Mesothelial cell of epicardium (in vitro differentiated cells): ENCODE data around the gene WDR43. TPM values are rescaled to one million over a fixed set of nuclear protein-coding genes. Genes with fewer than 3 reads are reported as not detected.

ENCODE experiments used
- DNase-seq, 2 experiments: peaks; one replicate each; pipeline ENCODE4 v3.0.0; 2021; ENCODE audit warnings: low spot score in 2 of 2; ENCODE audit not compliant: unreplicated experiment in 2 of 2
- H3K27ac Mint-ChIP-seq: 2 replicates; pipeline ENCODE4 v1.8.0; 2021; ENCODE audit warnings: mixed read lengths
- H3K27me3 Mint-ChIP-seq: 2 replicates; pipeline ENCODE4 v1.8.0; 2021; ENCODE audit warnings: low read depth, mixed read lengths
- H3K36me3 Mint-ChIP-seq: 2 replicates; pipeline ENCODE4 v1.8.0; 2021; ENCODE audit warnings: mixed read lengths
- H3K4me1 Mint-ChIP-seq: 2 replicates; pipeline ENCODE4 v1.8.0; 2021; ENCODE audit warnings: mixed read lengths
- H3K4me3 Mint-ChIP-seq: 2 replicates; pipeline ENCODE4 v1.8.0; 2021; ENCODE audit warnings: mild to moderate bottlenecking, moderate library complexity, mixed read lengths
- H3K9me3 Mint-ChIP-seq: 2 replicates; pipeline ENCODE4 v1.8.0; 2021; ENCODE audit warnings: mixed read lengths
- total RNA-seq: library from RNA; stranded (reverse); gene quantifications from 3 replicates; pipeline ENCODE4 v1.2.1, GENCODE V29; 2021
- TF ChIP-seq, protein P1 (sequence below): fragments of 200-600 bp; sonication (generic); IDR thresholded peaks from one replicate; pipeline ENCODE4 v1.5.0; 2021; ENCODE audit warnings: antibody characterized with exemption; ENCODE audit not compliant: unreplicated experiment

The WDR43 gene
- total RNA-seq, 1 donor from 2014 or later, result 65.3 TPM

DNA sequence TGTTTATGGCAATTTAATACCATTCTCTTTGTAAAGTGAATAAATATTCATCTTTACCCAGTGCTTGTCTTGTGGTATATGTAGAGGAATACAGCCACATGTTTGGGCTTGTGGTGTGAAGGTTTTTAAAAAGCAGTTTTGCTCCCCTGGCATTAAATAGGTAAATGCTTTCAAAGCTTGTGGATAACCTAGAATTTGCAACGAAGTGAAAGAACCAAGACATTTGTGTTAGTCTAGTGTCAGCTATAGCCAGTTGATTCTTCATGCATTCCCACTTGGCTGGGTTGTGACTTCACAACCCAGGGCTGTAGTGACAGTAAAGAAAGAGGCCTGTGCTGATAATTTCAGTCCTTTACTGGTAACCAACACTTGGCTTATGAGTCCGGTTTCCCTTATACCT, 53.7 kb downstream of the WDR43 start:
- Mint-ChIP-seq H3K27me3 (no peaks in the 10 kb centered on the region), H3K4me3 (no peak overlapping the region), H3K27ac (no peak overlapping the region), H3K9me3 (peaks cover 23% of the 10 kb centered on the region), H3K36me3 (peaks cover 51% of the 10 kb centered on the region), H3K4me1 (no peaks in the 10 kb centered on the region)
- no peak for DNase-seq
- TF ChIP-seq, protein P1, sequence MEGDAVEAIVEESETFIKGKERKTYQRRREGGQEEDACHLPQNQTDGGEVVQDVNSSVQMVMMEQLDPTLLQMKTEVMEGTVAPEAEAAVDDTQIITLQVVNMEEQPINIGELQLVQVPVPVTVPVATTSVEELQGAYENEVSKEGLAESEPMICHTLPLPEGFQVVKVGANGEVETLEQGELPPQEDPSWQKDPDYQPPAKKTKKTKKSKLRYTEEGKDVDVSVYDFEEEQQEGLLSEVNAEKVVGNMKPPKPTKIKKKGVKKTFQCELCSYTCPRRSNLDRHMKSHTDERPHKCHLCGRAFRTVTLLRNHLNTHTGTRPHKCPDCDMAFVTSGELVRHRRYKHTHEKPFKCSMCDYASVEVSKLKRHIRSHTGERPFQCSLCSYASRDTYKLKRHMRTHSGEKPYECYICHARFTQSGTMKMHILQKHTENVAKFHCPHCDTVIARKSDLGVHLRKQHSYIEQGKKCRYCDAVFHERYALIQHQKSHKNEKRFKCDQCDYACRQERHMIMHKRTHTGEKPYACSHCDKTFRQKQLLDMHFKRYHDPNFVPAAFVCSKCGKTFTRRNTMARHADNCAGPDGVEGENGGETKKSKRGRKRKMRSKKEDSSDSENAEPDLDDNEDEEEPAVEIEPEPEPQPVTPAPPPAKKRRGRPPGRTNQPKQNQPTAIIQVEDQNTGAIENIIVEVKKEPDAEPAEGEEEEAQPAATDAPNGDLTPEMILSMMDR, result no peak

DNA sequence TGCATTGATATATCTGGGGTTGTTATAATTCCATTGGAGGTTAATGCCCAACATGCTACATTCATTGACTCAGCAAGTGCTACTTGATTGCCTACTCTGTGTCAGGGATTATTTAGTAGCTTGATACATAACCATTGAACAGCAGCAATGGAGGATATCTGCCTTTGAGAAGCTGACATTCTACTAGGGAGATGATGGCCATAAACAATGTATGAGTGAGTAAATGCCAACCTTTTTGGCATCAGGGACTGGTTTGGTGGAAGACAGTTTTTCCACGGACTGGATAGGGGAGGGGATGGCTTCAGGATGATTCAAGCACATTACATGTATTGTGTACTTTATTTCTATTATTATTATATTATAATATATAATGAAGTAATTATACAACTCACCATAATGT, 54.7 kb downstream of the WDR43 start:
- peaks cover 23% of the 10 kb centered on the region for H3K9me3 Mint-ChIP-seq
- no peak overlapping the region for H3K27ac Mint-ChIP-seq
- no peak for DNase-seq
- TF ChIP-seq, protein P1, result no peak
- H3K36me3 Mint-ChIP-seq, result peaks cover 42% of the 10 kb centered on the region
- no peaks in the 10 kb centered on the region for H3K27me3 Mint-ChIP-seq
- H3K4me1 Mint-ChIP-seq, result no peaks in the 10 kb centered on the region
- no peak overlapping the region for H3K4me3 Mint-ChIP-seq

DNA sequence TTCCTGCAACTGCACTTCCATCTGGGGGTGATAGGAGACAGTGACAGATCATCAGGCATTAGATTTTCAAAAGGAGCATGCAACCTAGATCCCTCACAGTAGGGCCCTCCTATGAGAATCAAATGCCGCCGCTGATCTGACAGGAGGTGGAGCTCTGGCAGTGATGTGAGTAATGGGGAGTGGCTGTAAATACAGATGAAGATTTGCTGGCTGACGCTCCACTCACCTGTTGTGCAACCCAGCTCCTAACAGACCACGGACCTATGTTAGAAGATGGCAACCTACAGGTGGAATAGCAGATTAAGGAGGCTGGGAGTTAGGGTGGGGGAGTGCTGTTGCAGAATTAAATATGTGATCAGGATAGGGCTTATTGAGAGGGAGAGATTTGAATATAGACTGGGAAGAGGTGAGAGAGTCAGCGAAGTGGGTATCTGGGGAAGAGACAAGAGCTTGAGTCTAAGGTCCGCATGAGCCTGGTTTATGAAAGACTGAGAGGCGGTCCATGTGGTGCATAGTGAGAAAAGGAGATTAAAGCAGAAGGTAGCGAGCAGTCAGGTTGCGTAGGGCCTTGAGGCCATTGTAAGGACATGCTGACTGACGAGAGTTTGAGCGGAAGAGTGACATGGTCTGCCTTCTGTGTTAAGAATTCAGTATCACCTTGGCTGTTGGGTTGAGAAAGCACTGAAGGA, 55.3 kb downstream of the WDR43 start:
- Mint-ChIP-seq H3K4me1 (no peaks in the 10 kb centered on the region), H3K27me3 (no peaks in the 10 kb centered on the region), H3K27ac (no peak overlapping the region), H3K9me3 (peaks cover 23% of the 10 kb centered on the region), H3K4me3 (no peak overlapping the region), H3K36me3 (peaks cover 37% of the 10 kb centered on the region)
- DNase-seq, result no peak
- TF ChIP-seq, protein P1, result no peak

DNA sequence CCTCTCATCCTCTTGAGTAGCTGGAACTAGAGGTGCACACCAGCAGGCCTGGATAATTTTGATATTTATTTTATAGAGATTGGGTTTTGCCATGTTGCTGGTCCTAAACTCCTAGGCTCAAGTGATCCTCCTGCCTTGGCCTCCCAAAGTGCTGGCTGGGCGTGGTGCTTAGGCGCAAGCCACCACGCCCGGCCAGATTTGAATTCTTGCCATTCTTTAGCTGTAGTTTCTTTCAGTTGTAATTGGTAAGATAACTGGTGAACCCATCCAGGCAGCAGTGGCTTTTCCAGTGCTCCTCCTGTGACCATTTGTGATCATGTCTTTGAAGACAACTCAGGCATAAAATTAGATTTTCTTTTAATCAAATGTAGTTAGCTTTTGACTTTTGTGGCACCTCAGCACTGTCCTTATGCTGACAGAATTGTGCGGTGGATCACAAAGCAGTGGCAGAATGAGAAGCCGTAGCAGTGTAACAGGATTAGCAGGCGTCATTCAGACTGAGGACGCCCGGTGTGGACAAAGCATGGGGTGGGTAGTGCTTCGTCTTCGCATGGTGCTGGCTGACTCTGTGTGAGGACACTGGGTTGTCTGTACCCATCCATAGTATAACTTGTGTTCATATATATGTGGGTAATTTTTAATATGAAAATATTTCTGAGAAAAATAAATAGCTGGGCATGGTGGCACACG, 56.6 kb downstream of the WDR43 start:
- DNase-seq, result no peak
- H3K4me1 Mint-ChIP-seq, result peaks cover 3% of the 10 kb centered on the region
- TF ChIP-seq, protein P1, result no peak
- peaks cover 32% of the 10 kb centered on the region for H3K36me3 Mint-ChIP-seq
- no peak overlapping the region for H3K4me3 Mint-ChIP-seq
- peaks cover 23% of the 10 kb centered on the region for H3K9me3 Mint-ChIP-seq
- H3K27ac Mint-ChIP-seq, result no peak overlapping the region
- H3K27me3 Mint-ChIP-seq, result no peaks in the 10 kb centered on the region

DNA sequence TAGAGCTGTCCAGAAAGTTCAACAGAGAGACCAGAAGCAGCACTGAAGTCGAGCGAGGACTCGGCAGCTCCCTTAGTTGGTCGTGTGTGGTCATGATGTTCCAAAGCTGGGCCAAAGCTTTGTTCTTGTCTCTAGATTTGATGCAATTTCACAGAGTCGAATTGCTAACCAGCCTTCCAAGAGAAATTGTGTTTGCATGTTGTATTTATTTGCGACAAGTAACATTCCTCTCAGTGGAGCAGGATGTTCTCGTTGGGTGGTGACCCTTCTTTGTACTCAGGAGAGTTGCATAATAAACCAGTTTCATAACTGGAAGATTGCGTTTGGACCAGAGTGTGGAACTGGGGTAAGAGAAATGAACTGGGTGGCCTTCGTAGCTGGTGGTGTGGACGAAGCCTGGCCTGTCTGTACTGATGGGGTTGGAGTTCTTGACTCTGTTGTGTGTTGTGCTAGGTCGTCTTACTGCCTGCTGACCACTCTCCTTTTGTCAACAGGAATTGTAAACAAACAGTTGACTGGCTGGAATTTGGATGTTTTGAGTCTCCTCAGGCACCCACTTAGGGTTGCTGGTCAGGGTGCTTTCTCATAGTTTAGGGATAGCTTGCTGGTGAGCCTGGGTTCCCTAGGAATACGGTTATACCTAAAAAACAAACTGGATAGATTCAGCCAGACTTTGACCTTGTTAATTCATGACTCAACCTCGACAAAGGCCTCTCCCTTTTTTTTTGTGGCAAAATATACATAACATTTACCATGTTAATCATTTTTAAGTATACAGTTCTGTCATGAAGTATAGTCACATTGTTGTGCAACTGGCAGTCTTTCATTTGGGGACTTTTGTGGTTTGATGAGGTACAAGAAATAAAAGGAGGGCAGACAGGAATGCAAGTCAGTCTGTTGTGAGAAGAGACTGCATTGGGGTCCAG, 57.7 kb downstream of the WDR43 start:
- H3K36me3 Mint-ChIP-seq, result peaks cover 27% of the 10 kb centered on the region
- DNase-seq, result no peak
- peaks cover 23% of the 10 kb centered on the region for H3K9me3 Mint-ChIP-seq
- H3K27me3 Mint-ChIP-seq, result peaks cover 5% of the 10 kb centered on the region
- H3K4me1 Mint-ChIP-seq, result peaks cover 8% of the 10 kb centered on the region
- no peak overlapping the region for H3K4me3 Mint-ChIP-seq
- no peak overlapping the region for H3K27ac Mint-ChIP-seq
- TF ChIP-seq, protein P1, result no peak
